ENCODE data around the gene CADM2.

CADM2 gene

DNA sequence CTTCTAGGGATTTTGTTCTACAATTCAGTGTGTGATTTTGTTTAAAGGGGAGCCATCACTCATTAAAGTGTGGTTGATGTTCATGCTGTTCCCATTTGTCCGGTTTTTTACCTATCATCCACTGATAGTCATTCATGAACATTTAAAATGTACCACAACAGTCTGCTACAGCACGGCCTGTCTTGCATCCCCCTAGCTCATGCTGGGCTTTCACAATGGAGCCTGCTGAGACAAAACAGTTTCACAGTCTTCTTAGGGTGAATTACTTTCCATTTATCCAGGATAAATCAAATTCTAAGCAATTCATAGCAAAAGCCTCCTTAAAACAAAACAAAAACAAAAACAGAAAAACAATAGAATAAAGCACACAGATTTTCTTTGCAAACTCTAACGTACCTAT lies 627.2 kb downstream of the CADM2 start (continued):
- no peak for TF ChIP-seq ZNF148 (tag by site-specific recombination; IDR thresholded peaks at IDR 0.05; ENCODE audit: borderline replicate concordance)

DNA sequence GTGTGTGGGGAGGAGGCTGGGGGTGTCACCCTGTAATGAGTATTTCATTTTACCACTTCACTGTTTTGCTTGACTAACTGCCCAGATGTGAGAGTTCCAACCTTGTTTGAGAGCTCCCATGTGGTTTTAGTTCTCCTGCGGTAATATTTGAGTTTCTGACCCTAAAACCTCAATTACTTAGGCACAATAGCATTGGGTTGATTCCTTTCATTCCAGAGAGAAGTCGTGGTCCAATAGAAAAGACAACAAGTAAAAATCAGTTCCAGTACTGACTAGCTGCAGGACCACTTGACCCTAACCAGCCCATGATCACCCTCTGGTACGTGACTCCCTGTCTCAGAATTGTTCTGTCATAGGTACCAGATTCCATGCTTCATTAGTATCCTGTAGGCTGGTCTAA lies 630.4 kb downstream of the CADM2 start:
- CTCF ChIA-PET = no interaction called here
- POLR2A ChIA-PET = no interaction called here
- H3K36me3 ChIP-seq (ENCODE audit: control insufficient read depth in 2 of 2, insufficient read depth in 1 of 2, low read length in 2 of 2) = no peaks in the 10 kb centered on the region
- TF ChIP-seq, protein P1, sequence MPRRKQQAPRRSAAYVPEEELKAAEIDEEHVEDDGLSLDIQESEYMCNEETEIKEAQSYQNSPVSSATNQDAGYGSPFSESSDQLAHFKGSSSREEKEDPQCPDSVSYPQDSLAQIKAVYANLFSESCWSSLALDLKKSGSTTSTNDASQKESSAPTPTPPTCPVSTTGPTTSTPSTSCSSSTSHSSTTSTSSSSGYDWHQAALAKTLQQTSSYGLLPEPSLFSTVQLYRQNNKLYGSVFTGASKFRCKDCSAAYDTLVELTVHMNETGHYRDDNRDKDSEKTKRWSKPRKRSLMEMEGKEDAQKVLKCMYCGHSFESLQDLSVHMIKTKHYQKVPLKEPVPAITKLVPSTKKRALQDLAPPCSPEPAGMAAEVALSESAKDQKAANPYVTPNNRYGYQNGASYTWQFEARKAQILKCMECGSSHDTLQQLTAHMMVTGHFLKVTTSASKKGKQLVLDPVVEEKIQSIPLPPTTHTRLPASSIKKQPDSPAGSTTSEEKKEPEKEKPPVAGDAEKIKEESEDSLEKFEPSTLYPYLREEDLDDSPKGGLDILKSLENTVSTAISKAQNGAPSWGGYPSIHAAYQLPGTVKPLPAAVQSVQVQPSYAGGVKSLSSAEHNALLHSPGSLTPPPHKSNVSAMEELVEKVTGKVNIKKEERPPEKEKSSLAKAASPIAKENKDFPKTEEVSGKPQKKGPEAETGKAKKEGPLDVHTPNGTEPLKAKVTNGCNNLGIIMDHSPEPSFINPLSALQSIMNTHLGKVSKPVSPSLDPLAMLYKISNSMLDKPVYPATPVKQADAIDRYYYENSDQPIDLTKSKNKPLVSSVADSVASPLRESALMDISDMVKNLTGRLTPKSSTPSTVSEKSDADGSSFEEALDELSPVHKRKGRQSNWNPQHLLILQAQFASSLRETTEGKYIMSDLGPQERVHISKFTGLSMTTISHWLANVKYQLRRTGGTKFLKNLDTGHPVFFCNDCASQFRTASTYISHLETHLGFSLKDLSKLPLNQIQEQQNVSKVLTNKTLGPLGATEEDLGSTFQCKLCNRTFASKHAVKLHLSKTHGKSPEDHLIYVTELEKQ (tag by site-specific recombination; IDR thresholded peaks at IDR 0.05; ENCODE audit: borderline replicate concordance) = no peak
- no peak for TF ChIP-seq ZNF274 (IDR thresholded peaks at IDR 0.05; ENCODE audit: low read length)
- TF ChIP-seq ZNF274 (tag by site-specific recombination; IDR thresholded peaks at IDR 0.05; ENCODE audit: borderline replicate concordance) = no peak
- no peak for TF ChIP-seq ZBTB44 (tag by site-specific recombination; IDR thresholded peaks at IDR 0.05)
- TF ChIP-seq ZNF146 (tag by site-specific recombination; IDR thresholded peaks at IDR 0.05) = no peak
- TF ChIP-seq ZNF510 (tag by site-specific recombination; IDR thresholded peaks at IDR 0.05; ENCODE audit: insufficient replicate concordance) = no peak
- no peak for TF ChIP-seq ZNF704 (tag by site-specific recombination; IDR thresholded peaks at IDR 0.05)
- no peak for TF ChIP-seq ZNF37A (tag by site-specific recombination; IDR thresholded peaks at IDR 0.05)
- no peak for TF ChIP-seq ZNF692 (tag by site-specific recombination; IDR thresholded peaks at IDR 0.05)
- TF ChIP-seq ZNF391 (tag by site-specific recombination; IDR thresholded peaks at IDR 0.05; ENCODE audit: borderline replicate concordance, low read depth) = no peak
- TF ChIP-seq GLI4 (tag by site-specific recombination; IDR thresholded peaks at IDR 0.05) = no peak
- TF ChIP-seq, protein P2, sequence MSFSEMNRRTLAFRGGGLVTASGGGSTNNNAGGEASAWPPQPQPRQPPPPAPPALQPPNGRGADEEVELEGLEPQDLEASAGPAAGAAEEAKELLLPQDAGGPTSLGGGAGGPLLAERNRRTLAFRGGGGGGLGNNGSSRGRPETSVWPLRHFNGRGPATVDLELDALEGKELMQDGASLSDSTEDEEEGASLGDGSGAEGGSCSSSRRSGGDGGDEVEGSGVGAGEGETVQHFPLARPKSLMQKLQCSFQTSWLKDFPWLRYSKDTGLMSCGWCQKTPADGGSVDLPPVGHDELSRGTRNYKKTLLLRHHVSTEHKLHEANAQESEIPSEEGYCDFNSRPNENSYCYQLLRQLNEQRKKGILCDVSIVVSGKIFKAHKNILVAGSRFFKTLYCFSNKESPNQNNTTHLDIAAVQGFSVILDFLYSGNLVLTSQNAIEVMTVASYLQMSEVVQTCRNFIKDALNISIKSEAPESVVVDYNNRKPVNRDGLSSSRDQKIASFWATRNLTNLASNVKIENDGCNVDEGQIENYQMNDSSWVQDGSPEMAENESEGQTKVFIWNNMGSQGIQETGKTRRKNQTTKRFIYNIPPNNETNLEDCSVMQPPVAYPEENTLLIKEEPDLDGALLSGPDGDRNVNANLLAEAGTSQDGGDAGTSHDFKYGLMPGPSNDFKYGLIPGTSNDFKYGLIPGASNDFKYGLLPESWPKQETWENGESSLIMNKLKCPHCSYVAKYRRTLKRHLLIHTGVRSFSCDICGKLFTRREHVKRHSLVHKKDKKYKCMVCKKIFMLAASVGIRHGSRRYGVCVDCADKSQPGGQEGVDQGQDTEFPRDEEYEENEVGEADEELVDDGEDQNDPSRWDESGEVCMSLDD (tag by site-specific recombination; IDR thresholded peaks at IDR 0.05) = no peak
- TF ChIP-seq ZNF549 (tag by site-specific recombination; IDR thresholded peaks at IDR 0.05) = no peak
- no peak for TF ChIP-seq ZNF548 (tag by site-specific recombination; IDR thresholded peaks at IDR 0.05)
- TF ChIP-seq REPIN1 (tag by site-specific recombination; IDR thresholded peaks at IDR 0.05; ENCODE audit: low read depth) = no peak
- no peak for TF ChIP-seq ZNF423 (tag by site-specific recombination; IDR thresholded peaks at IDR 0.05)
- no peak for TF ChIP-seq ZNF18 (tag by site-specific recombination; IDR thresholded peaks at IDR 0.05)
- TF ChIP-seq ZNF132 (tag by site-specific recombination; IDR thresholded peaks at IDR 0.05; ENCODE audit: borderline replicate concordance) = no peak
- TF ChIP-seq EGR2 (tag by site-specific recombination; IDR thresholded peaks at IDR 0.05; ENCODE audit: low read depth) = no peak
- TF ChIP-seq ZNF571 (tag by site-specific recombination; IDR thresholded peaks at IDR 0.05) = no peak
- no peak for TF ChIP-seq ZNF394 (tag by site-specific recombination; IDR thresholded peaks at IDR 0.05; ENCODE audit: borderline replicate concordance)
- H3K4me1 ChIP-seq (ENCODE audit: control insufficient read depth, insufficient read depth, low read length) = no peaks in the 10 kb centered on the region
- no peak overlapping the region for H3K4me3 ChIP-seq (ENCODE audit: low read depth, low read length)
- no peaks in the 10 kb centered on the region for H3K9me3 ChIP-seq (ENCODE audit: control insufficient read depth, insufficient read depth, low read depth, low read length)
- H3K27ac ChIP-seq (ENCODE audit: extremely low read depth, low read depth, low read length) = no peak overlapping the region
